RWPE2 (cell line): Measurements from ENCODE around the gene CIPC.

ENCODE experiments used
- ATAC-seq: fragments of 200-7000 bp; cut with Tn5 transposase; 3 replicates; pipeline ENCODE4 v1.9.1; 2021; ENCODE audit warnings: low read depth
- DNase-seq: peaks from one replicate; pipeline ENCODE4 v3.0.0-alpha.2; 2020; ENCODE audit warnings: low spot score
- H3K27ac ChIP-seq: fragments of 450-650 bp; 2 replicates; pipeline ENCODE4 v1.5.1; 2017; ENCODE audit warnings: mild to moderate bottlenecking; ENCODE audit not compliant: poor library complexity, severe bottlenecking
- H3K27me3 ChIP-seq: fragments of 250-450 bp; sonication (Bioruptor Pico); 2 replicates; pipeline ENCODE4 v1.5.1; 2021; ENCODE audit warnings: mild to moderate bottlenecking, moderate library complexity; ENCODE audit not compliant: insufficient read depth, poor library complexity, severe bottlenecking
- H3K36me3 ChIP-seq: fragments of 250-450 bp; sonication (Bioruptor Pico); 2 replicates; pipeline ENCODE4 v1.5.1; 2020; ENCODE audit warnings: low read depth, mild to moderate bottlenecking, moderate library complexity
- H3K4me1 ChIP-seq: fragments of 250-450 bp; sonication (Bioruptor Pico); 2 replicates; pipeline ENCODE4 v1.5.1; 2021; ENCODE audit warnings: mild to moderate bottlenecking, moderate library complexity; ENCODE audit not compliant: insufficient read depth, poor library complexity, severe bottlenecking
- H3K4me3 ChIP-seq: fragments of 250-450 bp; sonication (Bioruptor Pico); 2 replicates; pipeline ENCODE4 v1.5.1; 2021; ENCODE audit warnings: mild to moderate bottlenecking, moderate library complexity; ENCODE audit not compliant: severe bottlenecking
- H3K9me3 ChIP-seq: fragments of 250-450 bp; sonication (Bioruptor Pico); 2 replicates; pipeline ENCODE4 v1.5.1; 2021; ENCODE audit warnings: mild to moderate bottlenecking, moderate library complexity; ENCODE audit not compliant: severe bottlenecking
- TF ChIP-seq, protein P1 (sequence below): fragments of 450-650 bp; IDR thresholded peaks from one replicate; pipeline ENCODE4 v1.5.1; 2017; ENCODE audit warnings: mild to moderate bottlenecking, moderate library complexity; ENCODE audit not compliant: poor library complexity, severe bottlenecking

CIPC gene

DNA sequence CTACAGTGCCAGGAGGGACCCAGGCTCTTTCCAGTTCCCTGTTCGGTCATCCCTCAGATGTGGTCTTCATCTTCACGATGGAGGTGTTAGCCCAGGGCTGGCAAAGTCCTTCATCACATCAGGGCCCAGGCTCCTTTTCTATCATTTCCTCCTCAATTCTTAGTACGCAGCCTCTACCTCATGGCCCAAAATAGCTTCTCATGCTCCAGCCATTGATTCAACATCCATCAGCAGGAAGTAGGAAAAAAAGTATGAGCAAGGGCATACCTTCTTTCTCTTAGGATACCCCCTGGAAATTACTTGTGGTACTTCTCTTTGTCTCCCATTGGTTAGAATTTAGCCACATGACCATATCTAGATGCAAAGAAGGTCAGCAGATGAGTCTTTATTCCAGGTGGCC, 55.7 kb downstream of the CIPC start:
- H3K4me3 ChIP-seq, result no peak overlapping the region
- TF ChIP-seq, protein P1, sequence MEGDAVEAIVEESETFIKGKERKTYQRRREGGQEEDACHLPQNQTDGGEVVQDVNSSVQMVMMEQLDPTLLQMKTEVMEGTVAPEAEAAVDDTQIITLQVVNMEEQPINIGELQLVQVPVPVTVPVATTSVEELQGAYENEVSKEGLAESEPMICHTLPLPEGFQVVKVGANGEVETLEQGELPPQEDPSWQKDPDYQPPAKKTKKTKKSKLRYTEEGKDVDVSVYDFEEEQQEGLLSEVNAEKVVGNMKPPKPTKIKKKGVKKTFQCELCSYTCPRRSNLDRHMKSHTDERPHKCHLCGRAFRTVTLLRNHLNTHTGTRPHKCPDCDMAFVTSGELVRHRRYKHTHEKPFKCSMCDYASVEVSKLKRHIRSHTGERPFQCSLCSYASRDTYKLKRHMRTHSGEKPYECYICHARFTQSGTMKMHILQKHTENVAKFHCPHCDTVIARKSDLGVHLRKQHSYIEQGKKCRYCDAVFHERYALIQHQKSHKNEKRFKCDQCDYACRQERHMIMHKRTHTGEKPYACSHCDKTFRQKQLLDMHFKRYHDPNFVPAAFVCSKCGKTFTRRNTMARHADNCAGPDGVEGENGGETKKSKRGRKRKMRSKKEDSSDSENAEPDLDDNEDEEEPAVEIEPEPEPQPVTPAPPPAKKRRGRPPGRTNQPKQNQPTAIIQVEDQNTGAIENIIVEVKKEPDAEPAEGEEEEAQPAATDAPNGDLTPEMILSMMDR, result no peak
- no peak for ATAC-seq
- no peaks in the 10 kb centered on the region for H3K36me3 ChIP-seq
- H3K4me1 ChIP-seq, result no peaks in the 10 kb centered on the region
- DNase-seq, result no peak
- peaks cover 6% of the 10 kb centered on the region for H3K27me3 ChIP-seq
- H3K27ac ChIP-seq, result no peak overlapping the region
- H3K9me3 ChIP-seq, result no peaks in the 10 kb centered on the region

DNA sequence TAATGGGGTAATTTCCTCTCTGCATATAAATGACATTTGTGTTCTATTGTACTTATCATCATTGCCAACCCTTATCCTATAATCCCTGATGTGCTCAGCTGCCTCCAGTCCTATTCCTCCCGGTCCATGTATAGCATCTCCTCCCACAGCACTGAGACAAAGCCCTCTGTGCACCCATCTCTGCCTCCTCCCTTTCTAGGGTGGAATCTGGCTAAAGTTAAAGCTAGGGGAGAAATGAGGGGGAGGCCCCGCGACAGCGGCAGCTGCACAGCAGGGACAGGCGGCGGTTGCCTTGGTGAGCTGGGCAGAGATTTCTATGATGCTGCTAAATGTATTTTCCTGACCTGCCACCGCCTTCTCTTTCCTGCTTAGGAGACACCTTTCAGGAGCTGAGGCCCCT, 56.4 kb downstream of the CIPC start:
- ATAC-seq, result no peak
- peaks cover under 1% of the 10 kb centered on the region for H3K27me3 ChIP-seq

GRCh38 chr14:77155083-77155482, 57.0 kb downstream of the CIPC start:
- no peak overlapping the region for H3K27ac ChIP-seq
- TF ChIP-seq, protein P1, result no peak
- DNase-seq (no peak), ATAC-seq (no peak)
- H3K36me3 ChIP-seq, result no peaks in the 10 kb centered on the region
- H3K27me3 ChIP-seq, result no peaks in the 10 kb centered on the region
- no peaks in the 10 kb centered on the region for H3K4me1 ChIP-seq
- no peak overlapping the region for H3K4me3 ChIP-seq
- H3K9me3 ChIP-seq, result no peaks in the 10 kb centered on the region

More for the DNA sequence above, 56.4 kb downstream of the CIPC start:
- no peak overlapping the region for H3K4me3 ChIP-seq
- H3K9me3 ChIP-seq, result no peaks in the 10 kb centered on the region
- no peak overlapping the region for H3K27ac ChIP-seq
- no peaks in the 10 kb centered on the region for H3K4me1 ChIP-seq
- TF ChIP-seq, protein P1, result no peak
- DNase-seq, result no peak
- H3K36me3 ChIP-seq, result no peaks in the 10 kb centered on the region

DNA sequence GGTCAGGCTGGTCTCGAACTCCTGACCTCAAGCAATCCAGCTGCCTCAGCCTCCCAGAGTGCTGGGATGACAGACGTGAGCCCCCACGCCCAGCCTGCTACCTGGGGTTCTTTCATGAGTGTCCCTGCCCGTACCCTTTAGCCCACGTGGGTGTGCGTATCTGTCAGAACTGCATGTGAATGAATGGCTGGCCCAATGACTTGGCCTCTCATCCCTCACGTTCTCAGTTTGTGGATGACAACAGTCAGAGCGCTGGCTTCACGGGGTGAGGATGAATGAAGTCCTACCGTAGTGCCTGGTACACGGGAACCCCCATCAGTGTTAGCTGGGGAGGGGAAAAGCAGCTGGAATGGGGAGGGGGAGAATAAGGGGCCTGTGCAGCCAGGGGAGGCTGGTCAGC, 59.7 kb downstream of the CIPC start:
- Histone ChIP-seq H3K27me3 (peaks cover 5% of the 10 kb centered on the region), H3K36me3 (no peaks in the 10 kb centered on the region), H3K4me1 (no peaks in the 10 kb centered on the region), H3K27ac (no peak overlapping the region), H3K4me3 (no peak overlapping the region), H3K9me3 (no peaks in the 10 kb centered on the region)
- no peak for DNase-seq
- TF ChIP-seq, protein P1, result no peak
- ATAC-seq, result no peak

GRCh38 chr14:77158175-77158881, 60.3 kb downstream of the CIPC start:
- TF ChIP-seq, protein P1, result no peak
- Histone ChIP-seq H3K36me3 (no peaks in the 10 kb centered on the region), H3K27ac (no peak overlapping the region), H3K9me3 (no peaks in the 10 kb centered on the region), H3K4me3 (no peak overlapping the region), H3K27me3 (peaks cover 9% of the 10 kb centered on the region), H3K4me1 (no peaks in the 10 kb centered on the region)
- ATAC-seq (peak; percentile 87), DNase-seq (no peak)
